ENCODE data around the gene TROAP.
A peak's percentile ranks its signal among the peaks of the same experiment; 100 is the strongest.

The TROAP gene

GRCh38 chr12:49342066-49342913 is 19.2 kb downstream of the TROAP start:
- FAIRE-seq = no peak
- peak; percentile 42 for DNase-seq (ENCODE audit: low spot score)

- no peak for FAIRE-seq
- peak; percentile 67 for DNase-seq (ENCODE audit: low spot score)
Measured at GRCh38 chr12:49342914-49343731, 20.1 kb downstream of the TROAP start.

- DNase-seq (ENCODE audit: low spot score) = peak; percentile 37
- FAIRE-seq = no peak
Measured at GRCh38 chr12:49344486-49345050, 21.5 kb downstream of the TROAP start.

GRCh38 chr12:49345051-49345824 is 22.2 kb downstream of the TROAP start:
- peak; percentile 74 for DNase-seq (ENCODE audit: low spot score)

GRCh38 chr12:49345825-49346658 is 23.0 kb downstream of the TROAP start:
- DNase-seq (ENCODE audit: low spot score) = no peak
- FAIRE-seq = no peak

More at GRCh38 chr12:49345051-49345824, 22.2 kb downstream of the TROAP start:
- no peak for FAIRE-seq

- DNase-seq (ENCODE audit: low spot score) (no peak), FAIRE-seq (no peak)
Measured at GRCh38 chr12:49346659-49347310, 23.7 kb downstream of the TROAP start, which contains the start of gene DNAJC22. DNAJC22 (plus strand) TSS chr12:49346888; CDS start chr12:49348873, 1,985 bp downstream.

- peak; percentile 78 for FAIRE-seq
- DNase-seq (ENCODE audit: low spot score) = peak; percentile 88
Measured at GRCh38 chr12:49347311-49348193, 24.5 kb downstream of the TROAP start.

- DNase-seq (ENCODE audit: low spot score) (no peak), FAIRE-seq (no peak)
Measured at GRCh38 chr12:49348781-49349180, 25.7 kb downstream of the TROAP start.

- DNase-seq (ENCODE audit: low spot score) (no peak), FAIRE-seq (no peak)
Measured at GRCh38 chr12:49349266-49349665, 26.2 kb downstream of the TROAP start.

GRCh38 chr12:49352351-49352750 is 29.3 kb downstream of the TROAP start:
- no peak for DNase-seq (ENCODE audit: low spot score)
- no peak for FAIRE-seq

GRCh38 chr12:49355913-49356312 is 32.9 kb downstream of the TROAP start:
- no peak for DNase-seq (ENCODE audit: low spot score)
- no peak for FAIRE-seq

- DNase-seq (ENCODE audit: low spot score) (no peak), FAIRE-seq (no peak)
Measured at GRCh38 chr12:49357103-49357678, 34.1 kb downstream of the TROAP start.

- FAIRE-seq = no peak
Measured at GRCh38 chr12:49358483-49359141, 35.6 kb downstream of the TROAP start.

GRCh38 chr12:49359671-49360070 is 36.6 kb downstream of the TROAP start:
- FAIRE-seq = no peak
- no peak for DNase-seq (ENCODE audit: low spot score)

More at GRCh38 chr12:49358483-49359141, 35.6 kb downstream of the TROAP start:
- peak; percentile 54 for DNase-seq (ENCODE audit: low spot score)

- DNase-seq (ENCODE audit: low spot score) (no peak), FAIRE-seq (no peak)
Measured at GRCh38 chr12:49362077-49362476, 39.0 kb downstream of the TROAP start.

GRCh38 chr12:49364989-49365388 is 41.9 kb downstream of the TROAP start:
- FAIRE-seq = peak; percentile 30
- DNase-seq (ENCODE audit: low spot score) = peak; percentile 47

- DNase-seq (ENCODE audit: low spot score) (peak; percentile 86), FAIRE-seq (peak; percentile 74)
Measured at GRCh38 chr12:49365542-49365941, 42.5 kb downstream of the TROAP start.

Data from RCC 7860 (cell line).